ENCODE data around the gene AKNA.

AKNA gene

DNA sequence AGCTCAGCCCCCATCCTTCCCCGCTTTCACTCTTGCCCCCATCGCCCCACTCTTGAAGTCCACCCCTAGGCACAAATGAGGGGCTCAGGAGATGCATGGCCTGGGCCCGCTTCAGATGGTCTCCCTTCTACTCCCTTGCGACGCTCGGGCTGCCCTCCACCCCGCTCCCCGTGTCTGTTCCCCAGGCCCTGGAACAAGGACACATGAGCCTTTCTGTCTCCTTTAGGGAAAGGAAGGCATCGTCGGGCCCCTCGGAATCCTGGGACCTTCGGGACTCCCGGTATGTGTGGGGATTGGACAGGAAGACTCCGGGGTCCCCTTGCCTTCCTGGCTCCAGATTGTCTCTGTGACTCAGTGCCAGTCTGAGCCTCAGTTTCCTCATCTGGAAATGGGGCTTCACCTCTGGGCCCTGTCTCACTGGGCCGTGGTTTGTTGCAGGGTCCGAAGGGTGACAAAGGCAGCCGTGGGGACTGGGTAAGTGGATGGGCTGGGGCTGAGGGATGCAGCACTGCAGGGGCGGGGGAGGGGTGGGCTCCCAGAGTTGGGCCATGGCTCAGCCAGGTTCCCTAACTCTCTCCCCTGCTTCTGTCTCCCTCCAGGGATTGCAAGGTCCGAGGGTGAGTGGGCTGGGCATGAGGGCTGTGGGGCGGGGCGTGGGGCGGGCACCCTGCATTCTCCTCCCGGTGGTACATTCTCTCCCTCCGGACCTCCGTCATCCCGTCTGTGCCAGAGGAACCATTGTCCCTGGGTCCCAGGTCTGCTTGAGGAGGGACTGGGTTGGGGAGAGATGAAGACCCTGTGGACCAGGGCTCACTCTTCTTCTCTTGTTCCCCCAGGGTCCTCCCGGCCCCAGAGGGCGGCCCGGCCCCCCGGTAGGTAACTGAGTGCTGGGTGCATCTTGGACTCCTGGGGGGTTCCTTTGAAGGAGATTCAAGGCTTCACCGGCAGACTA is 86.7 kb downstream of the AKNA start:
- DNase-seq (ENCODE audit: low read depth) = no peak

DNA sequence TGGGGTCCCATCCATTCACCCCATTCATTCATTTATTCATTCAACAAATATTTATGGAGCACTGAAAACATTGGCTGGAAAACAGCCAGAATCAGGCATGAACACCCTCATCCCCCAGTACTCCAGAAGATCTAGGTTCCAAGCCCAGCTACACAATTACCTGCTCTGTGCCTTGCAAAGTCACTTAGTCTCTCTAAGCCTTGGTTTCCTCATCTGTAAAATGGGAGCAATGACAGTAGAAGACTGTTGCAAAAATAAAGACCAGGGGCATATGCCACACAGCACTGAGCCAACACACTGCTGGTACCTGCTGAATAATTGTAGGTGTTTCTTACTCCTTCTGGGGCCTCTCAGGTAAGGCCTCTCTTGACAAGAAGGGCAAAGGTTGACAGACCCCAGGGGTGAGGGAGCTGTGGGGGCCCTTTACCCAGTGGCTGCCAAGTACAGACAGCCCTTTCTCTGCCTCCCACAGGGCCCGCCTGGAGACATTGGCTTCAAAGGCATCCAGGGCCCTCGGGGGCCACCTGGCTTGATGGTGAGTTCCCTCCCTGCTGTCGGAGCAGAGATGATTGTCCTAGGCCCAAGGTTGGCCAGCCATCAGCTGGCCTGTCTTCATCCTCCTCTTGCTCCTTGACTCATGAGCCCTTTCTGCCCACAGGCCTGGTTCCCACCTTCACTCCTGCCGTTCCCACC is 87.5 kb downstream of the AKNA start:
- no peak for DNase-seq (ENCODE audit: low read depth)

DNA sequence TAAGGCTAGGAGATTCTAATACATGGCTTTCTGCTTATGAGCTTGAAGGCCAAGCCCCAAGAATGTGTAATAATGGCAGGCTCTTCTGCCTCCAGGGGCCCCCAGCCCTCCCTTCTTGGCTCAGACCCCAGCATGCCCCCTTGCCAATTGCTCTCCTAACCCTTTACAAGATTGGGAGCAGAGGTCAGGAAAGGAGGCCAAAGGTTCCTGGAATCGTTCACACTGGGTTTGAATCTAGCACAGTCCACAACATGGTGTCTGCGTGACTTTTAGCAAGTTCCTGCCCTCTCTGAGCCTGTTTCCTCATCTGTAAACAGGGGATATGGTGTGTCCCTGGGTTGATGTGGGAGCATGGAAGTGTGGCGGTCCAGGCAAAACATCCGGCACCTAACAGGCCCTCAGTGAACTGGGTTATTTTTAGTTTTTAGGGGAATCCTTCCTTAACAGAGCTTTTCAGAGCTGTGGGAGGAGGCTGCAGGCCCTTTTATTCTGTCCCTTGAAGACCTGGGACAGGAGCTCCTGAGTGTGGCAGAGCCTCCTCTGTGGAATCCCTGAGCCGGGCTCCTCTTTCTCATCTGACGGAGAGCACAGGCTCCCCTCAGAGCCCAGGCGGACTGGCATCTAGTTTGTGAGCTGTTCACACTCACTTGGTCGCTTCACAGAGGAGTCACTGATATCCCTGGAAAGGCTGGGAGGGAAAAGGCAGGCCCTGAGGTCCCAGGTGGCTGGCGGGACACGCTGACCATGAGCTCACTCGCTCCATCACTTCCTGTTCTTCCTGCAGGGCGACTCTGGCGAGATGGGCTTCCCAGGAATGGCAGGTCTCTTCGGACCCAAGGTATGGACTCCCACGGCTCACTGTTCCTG is 88.3 kb downstream of the AKNA start:
- DNase-seq (ENCODE audit: low read depth) = no peak

DNA sequence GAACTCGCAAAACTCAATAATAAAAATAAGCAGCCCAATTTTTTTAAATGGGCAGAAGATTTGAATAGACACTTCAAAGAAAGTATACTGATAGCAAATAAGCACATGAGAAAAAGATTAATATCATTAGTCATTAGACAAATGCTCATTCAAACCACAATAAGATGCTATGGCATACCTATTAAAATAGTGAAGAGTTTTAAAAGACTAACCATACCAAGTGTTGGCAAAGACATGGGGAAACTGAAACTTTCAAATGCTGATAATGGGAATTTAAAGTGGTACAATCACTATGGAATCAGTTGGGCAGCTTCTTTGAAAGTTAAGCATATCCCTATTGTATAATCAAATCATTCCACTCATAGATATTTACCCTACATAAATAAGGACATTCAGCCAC is 91.4 kb downstream of the AKNA start:
- no peak for DNase-seq (ENCODE audit: low read depth)

DNA sequence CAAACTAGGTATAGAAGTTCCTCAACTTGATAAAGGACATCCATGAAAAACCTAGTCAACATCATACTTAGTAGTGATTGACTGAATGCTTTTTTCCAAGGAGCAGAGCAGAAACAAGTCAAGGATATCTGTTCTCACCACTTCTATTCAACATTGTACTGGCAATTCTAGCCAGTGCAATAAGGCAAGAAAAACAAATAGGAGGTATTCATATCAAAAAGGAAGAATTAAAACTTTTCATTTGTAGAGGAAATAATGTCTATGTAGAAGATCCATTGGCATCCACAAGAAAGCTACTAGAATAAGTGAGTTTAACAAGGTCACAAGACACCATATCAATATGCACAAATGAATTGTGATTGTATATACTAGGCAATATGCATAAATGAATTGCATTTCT is 93.1 kb downstream of the AKNA start:
- DNase-seq (ENCODE audit: low read depth) = no peak

DNA sequence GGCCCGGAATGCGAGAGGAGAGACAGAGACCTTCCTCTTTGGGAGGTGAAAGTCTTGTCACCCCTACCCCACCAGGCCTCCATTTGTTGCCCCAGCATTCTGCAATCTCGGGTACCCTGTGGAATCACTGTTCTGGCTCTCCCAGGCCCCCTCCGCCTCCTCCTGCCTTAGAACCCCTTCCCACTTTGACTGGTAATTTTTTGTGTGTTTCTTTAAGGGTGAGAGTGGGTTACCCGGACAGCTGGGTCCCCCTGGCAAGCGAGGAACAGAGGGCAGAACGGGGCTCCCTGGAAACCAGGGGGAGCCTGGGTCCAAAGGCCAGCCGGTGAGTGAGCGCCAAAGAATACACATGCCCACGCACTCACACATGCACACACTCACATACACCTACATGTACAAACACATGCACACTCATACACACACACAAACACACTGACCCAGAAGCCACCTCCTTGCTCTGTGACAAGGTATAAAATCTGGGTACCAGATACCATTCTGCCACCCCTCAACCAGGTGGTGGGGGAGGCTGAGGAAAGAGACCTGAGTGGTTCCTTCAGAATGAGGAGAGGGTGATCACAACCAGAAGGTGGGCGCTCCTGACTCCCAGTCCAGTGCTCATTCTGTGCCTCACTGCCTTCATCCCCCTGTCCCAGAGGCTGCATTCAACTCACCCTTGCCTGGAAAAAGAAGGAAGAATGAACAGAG is 95.7 kb downstream of the AKNA start:
- DNase-seq (ENCODE audit: low read depth) = no peak

DNA sequence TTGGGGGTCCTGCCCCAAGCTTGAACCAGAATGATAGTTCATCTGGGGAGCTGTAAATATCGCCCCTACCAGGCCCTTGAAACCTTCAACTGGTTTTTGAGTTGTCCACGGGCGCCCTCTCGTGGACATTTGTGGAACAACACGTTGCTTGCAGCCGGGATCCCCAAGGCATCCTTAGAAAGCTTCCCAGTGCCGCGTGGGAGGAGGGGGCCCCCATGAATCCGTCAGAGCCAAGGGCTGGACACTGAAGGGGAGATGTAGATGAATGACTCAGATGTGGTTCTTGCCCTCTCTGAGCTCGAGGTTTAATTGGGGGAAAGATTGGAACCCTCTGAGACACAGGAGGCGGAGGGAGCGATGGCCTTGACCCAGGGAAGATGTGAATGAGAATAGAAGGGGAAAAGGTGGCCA is 96.7 kb downstream of the AKNA start:
- peak; percentile 76 for DNase-seq (ENCODE audit: low read depth)

DNA sequence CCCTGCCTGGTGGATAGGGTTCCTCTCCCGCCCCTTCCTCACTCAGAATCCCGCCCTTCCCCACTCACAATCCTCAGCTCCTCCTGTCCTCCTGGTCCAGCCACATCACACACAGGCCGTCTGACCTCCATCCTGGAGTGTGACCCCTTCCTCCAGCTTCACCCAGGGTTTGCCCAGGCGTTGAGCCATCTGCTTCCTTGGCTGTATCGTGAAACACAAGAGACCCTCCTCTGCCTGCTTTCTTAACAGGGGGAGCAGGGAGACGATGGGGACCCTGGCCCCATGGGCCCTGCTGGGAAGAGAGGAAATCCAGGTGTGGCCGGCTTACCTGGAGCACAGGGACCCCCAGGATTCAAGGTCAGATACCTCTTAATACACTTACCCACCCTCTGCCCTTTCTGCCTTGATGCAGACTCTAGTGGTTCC is 97.2 kb downstream of the AKNA start:
- no peak for DNase-seq (ENCODE audit: low read depth)

DNA sequence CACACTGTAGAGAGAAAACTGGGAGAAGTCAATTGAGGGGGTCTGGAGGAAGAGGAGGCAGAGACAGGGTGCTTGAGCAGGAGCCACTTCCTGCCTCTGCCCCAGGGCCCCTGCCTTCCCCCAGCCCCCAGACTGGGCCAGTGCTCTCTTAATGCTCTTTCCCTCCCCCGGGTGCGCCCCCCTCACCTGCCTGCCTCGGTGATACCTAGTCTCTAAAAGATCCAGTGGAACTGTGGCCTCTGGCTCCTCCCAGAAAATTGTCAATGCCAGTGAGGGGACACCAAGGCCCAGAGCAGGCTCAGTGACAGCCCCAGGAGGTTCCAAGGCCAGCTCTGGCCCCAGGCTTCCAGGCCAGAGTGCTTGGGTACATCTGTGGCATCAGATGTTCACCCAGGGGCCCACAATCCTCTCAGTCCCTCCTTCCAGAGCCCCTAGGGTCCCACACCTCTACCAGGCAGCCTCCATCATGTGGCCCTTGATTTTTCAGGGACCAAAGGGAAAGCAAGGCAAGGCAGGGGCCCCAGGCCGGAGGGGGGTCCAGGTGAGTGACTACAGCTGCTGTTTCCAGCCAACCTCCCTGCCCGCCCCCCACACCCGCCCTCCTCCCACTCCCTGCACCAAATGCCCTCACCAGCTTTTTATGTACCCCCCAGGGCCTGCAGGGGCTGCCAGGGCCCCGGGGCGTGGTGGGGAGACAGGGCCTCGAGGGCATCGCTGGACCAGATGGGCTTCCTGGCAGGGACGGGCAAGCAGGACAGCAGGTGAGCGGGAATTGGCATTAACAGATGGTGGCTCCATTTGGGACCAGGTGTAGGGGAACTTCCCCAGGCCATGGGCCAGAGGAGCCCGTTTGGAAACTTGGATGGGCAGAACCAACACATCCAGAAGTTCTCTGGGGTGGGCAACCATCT is 98.0 kb downstream of the AKNA start:
- no peak for DNase-seq (ENCODE audit: low read depth)

DNA sequence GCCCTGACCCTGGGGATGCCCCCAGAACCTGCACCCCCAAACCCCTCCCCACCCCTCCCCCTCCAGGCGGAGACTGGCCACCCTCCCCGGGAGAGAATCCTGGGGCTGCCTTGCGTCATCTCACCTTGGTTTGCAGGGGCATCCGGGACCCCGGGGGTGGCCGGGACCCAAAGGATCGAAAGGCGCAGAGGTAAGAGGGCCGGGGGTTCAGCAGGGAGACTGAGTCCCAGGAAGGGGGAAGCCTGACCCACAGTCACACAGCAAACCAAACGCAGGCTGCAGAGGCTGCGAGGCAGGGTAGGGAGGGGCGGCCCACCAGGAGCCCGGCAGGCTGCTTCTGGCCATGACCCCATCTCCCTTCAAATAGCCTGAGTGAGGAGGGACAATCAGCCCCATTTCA is 98.7 kb downstream of the AKNA start:
- no peak for DNase-seq (ENCODE audit: low read depth)

DNA sequence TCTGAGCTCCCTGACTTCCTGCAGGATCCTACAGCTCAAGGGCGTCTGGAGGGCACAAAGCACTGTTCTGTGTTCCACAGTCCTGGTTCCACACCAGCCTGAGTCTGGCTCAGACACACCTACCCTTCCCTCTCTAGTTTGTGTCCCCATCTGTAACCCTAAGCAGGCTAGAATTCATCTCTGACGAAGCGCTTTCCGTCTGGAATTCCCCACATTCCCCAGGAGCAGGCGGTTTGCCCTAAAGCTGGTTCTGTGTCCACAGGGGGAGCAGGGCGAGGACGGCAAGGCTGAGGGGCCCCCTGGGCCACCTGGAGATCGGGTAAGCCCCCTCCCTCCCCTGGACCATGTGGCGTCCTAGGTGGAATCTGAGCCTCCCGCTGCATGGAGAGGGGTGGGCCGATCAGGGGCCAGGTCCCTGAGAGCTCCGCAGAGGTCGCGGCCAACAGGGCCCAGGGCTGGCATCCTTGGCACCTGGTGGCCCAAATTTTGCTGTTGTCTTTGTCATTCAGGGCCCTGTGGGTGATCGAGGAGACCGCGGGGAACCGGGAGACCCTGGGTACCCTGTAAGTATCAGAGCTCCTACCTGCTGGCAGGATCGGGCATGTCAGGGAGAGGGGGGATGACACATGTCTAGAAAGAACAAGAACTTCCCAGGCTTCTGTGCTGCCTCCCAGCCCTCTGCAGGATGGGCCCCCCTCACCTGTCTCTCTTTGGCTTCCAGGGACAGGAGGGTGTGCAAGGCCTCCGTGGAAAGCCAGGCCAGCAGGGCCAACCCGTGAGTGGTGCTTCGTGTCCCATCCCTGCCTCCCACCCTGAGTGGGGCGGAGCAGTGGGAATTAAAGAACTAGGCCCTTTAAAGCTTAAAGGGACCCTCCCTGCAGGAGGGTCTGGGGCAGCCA is 99.3 kb downstream of the AKNA start:
- peak; percentile 89 for DNase-seq (ENCODE audit: low read depth)

DNA sequence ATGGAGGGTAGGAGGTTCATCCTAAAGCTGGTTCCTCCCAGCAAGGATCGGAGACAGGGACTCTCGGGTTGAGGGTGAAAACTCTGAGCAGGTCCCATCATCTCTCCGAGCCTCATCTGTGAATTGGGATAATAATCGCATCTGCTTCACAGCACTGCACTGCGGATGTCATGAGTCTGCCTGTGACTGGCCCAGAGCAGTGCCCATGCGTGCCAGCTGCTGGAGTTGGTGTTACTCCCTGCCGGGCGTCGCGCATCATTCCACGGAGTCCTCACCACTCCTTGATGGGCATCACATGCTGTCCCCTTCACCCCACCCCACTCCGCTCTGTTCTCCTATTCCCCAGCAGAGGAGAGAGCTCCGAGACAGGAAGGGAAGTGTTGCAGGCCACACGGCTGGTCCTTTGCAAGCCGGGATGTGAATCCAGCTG is 100.0 kb downstream of the AKNA start:
- no peak for DNase-seq (ENCODE audit: low read depth)

DNA sequence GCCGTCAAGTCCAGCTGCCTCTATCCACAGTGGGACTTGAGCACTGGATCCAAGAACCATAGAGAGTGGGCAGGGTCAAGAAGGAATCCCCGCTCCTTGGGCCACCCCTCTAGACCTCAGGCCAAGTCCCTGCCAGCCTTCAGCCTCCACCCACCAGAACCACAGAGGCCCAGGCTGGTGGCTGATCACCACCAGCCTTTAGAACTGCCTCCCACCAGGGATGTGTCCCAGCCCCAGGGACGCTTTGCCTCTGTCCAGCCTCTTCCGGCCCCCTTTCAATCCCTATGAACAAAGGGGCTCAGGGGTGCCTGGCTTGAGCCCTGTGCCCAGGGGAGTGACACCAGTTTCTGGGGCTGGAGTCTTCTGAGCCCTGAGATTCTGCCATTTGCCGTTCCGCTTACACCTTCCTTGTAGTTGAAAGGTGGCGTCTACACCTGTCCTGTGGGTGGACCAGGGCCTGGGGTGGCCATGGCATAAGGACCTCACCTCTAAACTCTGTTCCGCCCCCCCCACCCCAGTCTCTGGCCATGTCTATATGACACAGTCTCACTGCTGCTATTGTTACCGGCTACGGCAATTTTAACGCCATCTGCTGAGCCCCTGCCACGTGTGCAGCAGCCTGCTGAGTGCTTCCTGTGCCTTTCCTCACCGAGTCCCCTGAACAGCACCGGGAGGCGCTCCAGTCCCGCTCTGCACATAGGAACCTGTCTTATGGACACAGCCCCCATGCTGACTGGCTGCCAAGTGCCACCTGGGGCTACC is 100.6 kb downstream of the AKNA start:
- no peak for DNase-seq (ENCODE audit: low read depth)

DNA sequence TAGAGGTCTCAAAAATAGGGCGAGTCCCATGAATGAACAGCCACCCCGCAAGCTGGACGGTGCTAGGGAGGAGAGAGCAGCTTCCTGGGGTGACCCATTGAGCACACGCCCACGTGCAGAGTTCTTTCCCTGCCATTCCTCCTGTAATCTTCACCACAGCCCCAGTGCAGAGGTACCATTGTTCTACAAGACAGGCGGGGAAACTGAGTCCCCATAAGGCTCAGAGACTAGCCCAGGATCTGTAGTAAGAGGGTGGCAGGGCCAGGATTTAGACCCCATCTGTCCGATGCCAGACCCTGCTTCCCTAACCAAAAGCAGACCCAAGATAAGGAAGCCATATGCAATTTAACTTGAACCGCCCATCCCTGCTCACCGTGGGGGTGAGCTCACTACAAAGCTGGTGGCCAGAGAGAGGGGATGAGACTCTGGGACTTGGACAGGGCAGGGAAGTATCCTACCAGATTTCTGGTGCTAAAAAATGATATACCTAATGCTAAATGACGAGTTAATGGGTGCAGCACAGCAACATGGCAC is 101.6 kb downstream of the AKNA start:
- no peak for DNase-seq (ENCODE audit: low read depth)

DNA sequence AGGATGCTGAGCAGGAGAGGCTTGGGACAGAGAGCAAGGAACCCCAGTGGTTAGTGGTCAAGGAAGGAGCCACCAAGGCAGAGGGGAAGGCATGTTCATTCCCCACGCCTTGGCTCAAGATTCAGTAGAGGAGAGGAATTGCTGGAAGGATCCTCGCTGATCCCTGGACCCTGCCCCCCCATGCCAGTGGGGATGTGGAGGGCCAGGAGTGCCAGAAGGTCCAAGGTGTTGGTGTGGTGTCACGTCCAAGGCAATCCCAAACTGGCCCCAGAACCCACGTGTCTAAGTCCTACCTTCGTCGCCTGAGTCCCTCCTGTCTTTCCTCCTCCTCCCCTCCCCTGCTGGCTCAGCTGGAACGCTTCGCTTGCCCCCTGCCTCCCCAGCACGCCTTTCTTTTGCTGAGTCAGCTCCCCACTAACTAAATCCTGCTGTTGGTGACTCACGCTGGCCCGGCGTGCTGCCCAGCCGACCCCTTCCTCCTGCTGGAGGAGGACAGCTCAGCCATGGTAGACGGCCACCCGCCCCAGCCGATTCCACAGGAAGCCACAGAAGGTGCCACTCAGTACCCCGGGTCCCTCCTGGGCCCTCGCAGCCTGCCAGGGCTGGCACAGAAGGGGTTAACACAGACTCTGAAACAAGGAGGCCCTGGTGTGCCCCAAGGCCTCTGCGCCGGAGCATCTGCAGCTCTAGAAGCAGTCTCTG is 102.5 kb downstream of the AKNA start:
- DNase-seq (ENCODE audit: low read depth) = peak; percentile 94

DNA sequence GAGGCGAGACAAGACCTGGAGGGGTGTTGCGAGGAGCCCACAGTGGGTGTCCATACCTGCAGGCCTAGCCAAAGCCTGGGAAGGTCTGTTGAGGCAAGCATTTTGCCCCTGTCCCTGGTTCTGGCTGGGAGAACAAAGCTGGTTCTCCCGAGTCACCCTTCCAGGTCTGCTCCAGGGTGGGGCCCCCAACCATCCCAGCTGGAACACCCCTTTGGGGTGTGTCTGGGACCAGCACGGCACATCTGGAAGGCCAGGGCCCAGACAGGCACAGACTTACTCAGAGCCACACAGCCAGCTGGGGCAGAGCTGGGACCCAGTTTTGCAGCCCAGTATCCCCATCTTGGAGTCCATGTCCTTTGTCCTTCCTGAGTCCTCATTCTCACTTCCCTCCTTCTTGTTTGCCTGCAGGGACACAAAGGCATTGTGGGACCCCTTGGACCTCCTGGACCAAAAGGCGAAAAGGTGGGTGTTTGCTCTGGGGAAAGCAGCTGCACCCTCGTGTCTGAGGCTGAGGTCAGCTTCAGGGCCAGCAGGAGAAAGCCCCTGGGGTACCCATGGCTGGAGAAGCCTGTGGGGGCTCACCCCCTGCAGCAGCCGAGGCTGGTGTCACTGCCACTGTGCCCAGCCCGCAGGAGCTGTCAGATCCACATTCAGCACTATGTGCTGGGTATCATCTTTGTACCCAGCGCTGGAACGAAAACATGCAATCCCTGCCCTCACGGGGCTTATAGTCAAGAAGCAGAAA is 103.3 kb downstream of the AKNA start:
- DNase-seq (ENCODE audit: low read depth) = no peak
